SU-DHL-6 (cell line): ENCODE data around the gene RAPGEF6.

ENCODE experiments used
- H2AFZ ChIP-seq: fragments of 200-600 bp; sonication (generic); 2 replicates; pipeline ENCODE4 v1.6.1; 2014; ENCODE audit warnings: low read depth, mild to moderate bottlenecking, moderate library complexity, mixed read lengths, antibody characterized with exemption, low read length; ENCODE audit not compliant: severe bottlenecking
- H3F3A ChIP-seq: fragments of 200-600 bp; shearing (Covaris generic); 2 replicates; pipeline ENCODE4 v1.6.0; 2016; ENCODE audit warnings: antibody characterized with exemption, mild to moderate bottlenecking; ENCODE audit not compliant: insufficient read depth
- H3K27ac ChIP-seq: fragments of 200-600 bp; sonication (generic); 2 replicates; pipeline ENCODE4 v1.5.1; 2016; ENCODE audit warnings: low read depth, mild to moderate bottlenecking, low read length, moderate library complexity, mixed read lengths
- H3K27me3 ChIP-seq: fragments of 200-600 bp; sonication (generic), shearing (Covaris generic); 2 replicates; pipeline ENCODE4 v1.6.0; 2014; ENCODE audit warnings: mild to moderate bottlenecking, low read length
- H3K36me3 ChIP-seq: fragments of 200-600 bp; sonication (generic); 2 replicates; pipeline ENCODE4 v1.6.1; 2014; ENCODE audit warnings: mild to moderate bottlenecking, low read length, mixed read lengths
- H3K4me2 ChIP-seq: fragments of 300-600, 200-600 bp; shearing (Covaris generic), sonication (generic); 2 replicates; pipeline ENCODE4 v1.6.0; 2014; ENCODE audit warnings: low read length, low read depth, mild to moderate bottlenecking; ENCODE audit not compliant: poor library complexity, severe bottlenecking
- H3K4me3 ChIP-seq: fragments of 200-600 bp; sonication (generic); 2 replicates; pipeline ENCODE4 v1.5.1; 2014; ENCODE audit warnings: antibody characterized with exemption, low read length, mild to moderate bottlenecking, mixed read lengths; ENCODE audit not compliant: insufficient read depth, poor library complexity, severe bottlenecking
- H3K79me2 ChIP-seq: fragments of 200-600 bp; sonication (generic); 2 replicates; pipeline ENCODE4 v1.6.1; 2014; ENCODE audit warnings: mild to moderate bottlenecking, low read length, moderate library complexity; ENCODE audit not compliant: insufficient read depth
- H3K9ac ChIP-seq: fragments of 200-600 bp; sonication (generic); 2 replicates; pipeline ENCODE4 v1.7.0; 2014; ENCODE audit warnings: mild to moderate bottlenecking, low read length
- H3K9me2 ChIP-seq: fragments of 200-600 bp; sonication (generic); replicated peaks from 2 replicates; pipeline ENCODE4 v1.6.1; 2014; ENCODE audit warnings: low read length; ENCODE audit not compliant: insufficient read depth
- H3K9me3 ChIP-seq: fragments of 200-600 bp; sonication (generic); 2 replicates; pipeline ENCODE4 v1.6.1; 2014; ENCODE audit warnings: low read length, mixed read lengths; ENCODE audit not compliant: insufficient read depth
- H4K20me1 ChIP-seq: fragments of 200-600 bp; sonication (generic); 2 replicates; pipeline ENCODE4 v1.6.1; 2014; ENCODE audit warnings: low read depth, mild to moderate bottlenecking, antibody characterized with exemption, low read length, moderate library complexity, mixed read lengths
- EZH2phosphoT487 ChIP-seq: fragments of 200-600 bp; sonication (generic), shearing (Covaris generic); conservative IDR thresholded peaks from 2 replicates; pipeline ENCODE4 v1.6.1; 2018; ENCODE audit warnings: mild to moderate bottlenecking, antibody characterized with exemption, low read length, moderate library complexity, mixed read lengths
- TF ChIP-seq, protein P1 (sequence below): fragments of 200-600 bp; sonication (generic); IDR thresholded peaks from one replicate; pipeline ENCODE4 v1.5.1; 2017; ENCODE audit warnings: antibody characterized with exemption, mild to moderate bottlenecking, low read length, moderate library complexity; ENCODE audit not compliant: insufficient read depth, poor library complexity, severe bottlenecking

The RAPGEF6 gene

DNA sequence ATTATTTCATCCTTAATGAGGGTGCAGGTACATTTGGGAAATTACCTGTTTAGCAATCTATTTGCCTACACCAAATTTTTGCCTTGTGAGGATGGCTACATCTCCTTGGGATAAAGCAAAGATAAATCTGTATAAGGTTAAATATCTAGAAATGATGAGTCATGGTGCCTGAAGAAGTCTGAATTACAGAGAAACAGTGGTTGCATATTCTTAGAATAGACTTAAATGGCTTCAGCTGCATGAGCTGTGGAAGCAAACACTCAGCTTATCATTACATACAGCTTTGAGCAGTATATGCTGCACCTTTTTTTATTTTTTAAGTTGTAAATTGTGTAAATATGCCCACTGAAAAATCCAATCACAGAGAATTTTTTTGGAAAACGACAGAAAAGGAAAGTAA, 153.5 kb downstream of the RAPGEF6 start:
- H3K9me2 ChIP-seq: no peaks in the 10 kb centered on the region
- H3K36me3 ChIP-seq: peaks cover 28% of the 10 kb centered on the region
- no peaks in the 10 kb centered on the region for H3K9me3 ChIP-seq
- H2AFZ ChIP-seq: no peak overlapping the region
- H3F3A ChIP-seq: no peaks in the 10 kb centered on the region
- H3K4me3 ChIP-seq: no peak overlapping the region
- no peak overlapping the region for H3K27ac ChIP-seq
- no peaks in the 10 kb centered on the region for H3K27me3 ChIP-seq
- H3K79me2 ChIP-seq: no peaks in the 10 kb centered on the region
- H4K20me1 ChIP-seq: no peaks in the 10 kb centered on the region
- no peak overlapping the region for H3K9ac ChIP-seq
- TF ChIP-seq, protein P1, sequence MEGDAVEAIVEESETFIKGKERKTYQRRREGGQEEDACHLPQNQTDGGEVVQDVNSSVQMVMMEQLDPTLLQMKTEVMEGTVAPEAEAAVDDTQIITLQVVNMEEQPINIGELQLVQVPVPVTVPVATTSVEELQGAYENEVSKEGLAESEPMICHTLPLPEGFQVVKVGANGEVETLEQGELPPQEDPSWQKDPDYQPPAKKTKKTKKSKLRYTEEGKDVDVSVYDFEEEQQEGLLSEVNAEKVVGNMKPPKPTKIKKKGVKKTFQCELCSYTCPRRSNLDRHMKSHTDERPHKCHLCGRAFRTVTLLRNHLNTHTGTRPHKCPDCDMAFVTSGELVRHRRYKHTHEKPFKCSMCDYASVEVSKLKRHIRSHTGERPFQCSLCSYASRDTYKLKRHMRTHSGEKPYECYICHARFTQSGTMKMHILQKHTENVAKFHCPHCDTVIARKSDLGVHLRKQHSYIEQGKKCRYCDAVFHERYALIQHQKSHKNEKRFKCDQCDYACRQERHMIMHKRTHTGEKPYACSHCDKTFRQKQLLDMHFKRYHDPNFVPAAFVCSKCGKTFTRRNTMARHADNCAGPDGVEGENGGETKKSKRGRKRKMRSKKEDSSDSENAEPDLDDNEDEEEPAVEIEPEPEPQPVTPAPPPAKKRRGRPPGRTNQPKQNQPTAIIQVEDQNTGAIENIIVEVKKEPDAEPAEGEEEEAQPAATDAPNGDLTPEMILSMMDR: no peak
- no peak for TF ChIP-seq EZH2phosphoT487
- H3K4me2 ChIP-seq: no peak overlapping the region

DNA sequence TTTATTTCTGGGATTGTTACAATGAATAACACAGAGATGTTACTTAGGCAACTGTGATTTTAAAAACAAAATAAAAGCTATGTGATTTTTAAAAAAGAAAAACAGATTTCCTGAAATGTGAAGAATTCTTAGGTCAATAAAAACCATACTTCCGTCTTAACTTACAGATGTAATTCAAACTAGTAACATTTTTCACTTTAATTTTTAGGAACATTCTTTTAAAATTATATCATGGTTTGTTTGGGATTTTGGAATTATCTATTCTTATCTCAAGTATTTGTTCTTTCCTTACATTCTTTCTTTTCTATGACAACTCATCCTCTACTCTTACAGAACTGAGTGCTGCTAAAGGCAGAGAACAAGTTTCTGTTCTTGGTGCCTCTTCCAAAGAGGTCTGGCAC, 159.5 kb downstream of the RAPGEF6 start:
- no peak for TF ChIP-seq EZH2phosphoT487
- Histone ChIP-seq H3K27ac (no peak overlapping the region), H3K4me2 (no peak overlapping the region), H3K36me3 (peaks cover 38% of the 10 kb centered on the region), H4K20me1 (no peaks in the 10 kb centered on the region), H3K27me3 (no peaks in the 10 kb centered on the region), H3F3A (peaks cover 8% of the 10 kb centered on the region; the same call in 1 of the 2 replicates), H2AFZ (no peak overlapping the region), H3K9me3 (no peaks in the 10 kb centered on the region), H3K4me3 (no peak overlapping the region), H3K9me2 (no peaks in the 10 kb centered on the region), H3K9ac (no peak overlapping the region), H3K79me2 (no peaks in the 10 kb centered on the region)

DNA sequence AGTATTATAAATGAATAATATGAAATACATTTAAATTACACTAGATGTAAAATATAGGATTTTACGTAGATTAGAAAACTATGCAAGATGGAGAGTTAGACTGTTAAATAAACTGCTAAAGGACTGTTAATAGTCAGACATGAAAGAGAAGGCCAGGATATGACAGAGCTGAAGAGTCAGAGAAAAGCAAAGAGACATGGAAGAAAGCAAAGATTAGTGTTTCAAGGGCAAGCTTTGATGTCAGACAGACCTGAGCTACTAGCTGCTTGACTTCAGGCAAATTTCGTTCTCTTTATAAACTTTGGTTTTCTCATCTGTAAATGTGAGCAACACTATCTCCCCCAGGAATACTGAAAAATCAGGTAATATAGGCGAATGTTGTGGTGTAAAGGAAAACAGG, 161.3 kb downstream of the RAPGEF6 start:
- Histone ChIP-seq H3K9me2 (no peaks in the 10 kb centered on the region), H3K4me3 (no peak overlapping the region), H3K79me2 (no peaks in the 10 kb centered on the region), H2AFZ (no peak overlapping the region), H3K9ac (no peak overlapping the region), H3K4me2 (no peak overlapping the region), H3K9me3 (no peaks in the 10 kb centered on the region), H3K27ac (no peak overlapping the region), H4K20me1 (no peaks in the 10 kb centered on the region), H3F3A (peaks cover 8% of the 10 kb centered on the region; the same call in 1 of the 2 replicates), H3K27me3 (no peaks in the 10 kb centered on the region), H3K36me3 (peaks cover 37% of the 10 kb centered on the region)
- TF ChIP-seq EZH2phosphoT487: no peak
- TF ChIP-seq, protein P1: no peak

DNA sequence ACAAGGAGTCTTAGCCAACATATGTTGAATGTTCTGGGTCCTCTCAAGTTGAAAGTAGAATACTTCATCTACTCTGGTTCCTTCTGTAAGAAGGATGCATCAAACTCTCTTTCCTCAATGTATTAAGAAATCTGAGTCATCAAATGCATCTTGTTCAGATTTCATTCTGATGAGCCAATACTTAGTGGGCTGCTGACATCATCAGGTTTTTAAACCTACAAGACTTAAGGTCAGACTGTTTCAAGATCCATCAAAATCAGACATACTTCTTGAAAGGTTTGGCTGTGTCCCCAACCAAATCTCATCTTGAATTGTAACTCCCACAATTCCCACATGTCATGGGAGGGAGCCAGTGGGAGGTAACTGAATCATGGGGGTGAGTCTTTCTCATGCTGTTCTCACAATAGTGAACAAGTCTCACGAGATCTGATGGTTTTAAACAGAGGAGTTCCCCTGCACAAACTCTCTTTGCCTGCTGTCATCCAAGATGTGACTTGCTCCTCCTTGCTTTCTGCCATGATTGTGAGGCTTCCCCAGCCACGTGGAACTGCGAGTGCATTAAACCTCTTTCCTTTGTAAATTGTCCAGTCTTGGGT, 168.8 kb downstream of the RAPGEF6 start:
- no peak overlapping the region for H3K27ac ChIP-seq
- no peaks in the 10 kb centered on the region for H3K27me3 ChIP-seq
- no peaks in the 10 kb centered on the region for H3K9me2 ChIP-seq
- H3K79me2 ChIP-seq: no peaks in the 10 kb centered on the region
- TF ChIP-seq EZH2phosphoT487: no peak
- H3K4me2 ChIP-seq: no peak overlapping the region
- no peak overlapping the region for H2AFZ ChIP-seq
- H3K36me3 ChIP-seq: peaks cover 60% of the 10 kb centered on the region
- peaks cover 3% of the 10 kb centered on the region; the same call in 1 of the 2 replicates for H3F3A ChIP-seq
- H4K20me1 ChIP-seq: no peaks in the 10 kb centered on the region
- H3K9ac ChIP-seq: no peak overlapping the region
- H3K4me3 ChIP-seq: no peak overlapping the region
- no peaks in the 10 kb centered on the region for H3K9me3 ChIP-seq
